ENCODE results near the gene PLOD3.

DNA sequence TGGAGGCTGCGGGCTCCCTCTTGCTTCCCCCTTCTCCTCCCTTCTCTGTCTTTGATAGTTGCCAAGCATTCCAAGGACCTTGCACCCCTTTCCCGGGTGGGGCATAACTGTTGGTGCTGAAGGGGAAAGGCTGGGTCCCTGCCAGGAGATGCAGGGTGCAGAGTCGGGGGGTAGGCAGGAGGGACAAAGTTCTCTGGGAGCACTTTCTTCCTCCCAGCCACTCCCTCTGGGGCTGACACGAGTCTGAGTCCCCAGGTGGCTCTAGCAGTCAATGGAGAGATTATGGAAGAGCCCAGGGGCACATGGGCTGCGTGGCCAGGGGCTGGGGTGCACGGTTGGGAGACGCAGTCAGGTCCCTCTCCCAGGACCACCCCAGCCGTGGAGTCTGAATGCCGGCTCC is 18.1 kb upstream of the PLOD3 start:
- TF ChIP-seq ARNTL (CRISPR knock-in tag; IDR thresholded peaks at IDR 0.05; ENCODE audit: borderline replicate concordance, low read depth), result no peak
- no peak for TF ChIP-seq ZFP3 (CRISPR knock-in tag; IDR thresholded peaks at IDR 0.05)
- TF ChIP-seq ZC3H10 (CRISPR knock-in tag; IDR thresholded peaks at IDR 0.05), result no peak
- no peak for TF ChIP-seq RARB (CRISPR knock-in tag; IDR thresholded peaks at IDR 0.05)
- TF ChIP-seq CSDC2 (CRISPR knock-in tag; IDR thresholded peaks at IDR 0.05), result no peak
- TF ChIP-seq ZNF70 (CRISPR knock-in tag; IDR thresholded peaks at IDR 0.05), result no peak
- TF ChIP-seq, protein P1, sequence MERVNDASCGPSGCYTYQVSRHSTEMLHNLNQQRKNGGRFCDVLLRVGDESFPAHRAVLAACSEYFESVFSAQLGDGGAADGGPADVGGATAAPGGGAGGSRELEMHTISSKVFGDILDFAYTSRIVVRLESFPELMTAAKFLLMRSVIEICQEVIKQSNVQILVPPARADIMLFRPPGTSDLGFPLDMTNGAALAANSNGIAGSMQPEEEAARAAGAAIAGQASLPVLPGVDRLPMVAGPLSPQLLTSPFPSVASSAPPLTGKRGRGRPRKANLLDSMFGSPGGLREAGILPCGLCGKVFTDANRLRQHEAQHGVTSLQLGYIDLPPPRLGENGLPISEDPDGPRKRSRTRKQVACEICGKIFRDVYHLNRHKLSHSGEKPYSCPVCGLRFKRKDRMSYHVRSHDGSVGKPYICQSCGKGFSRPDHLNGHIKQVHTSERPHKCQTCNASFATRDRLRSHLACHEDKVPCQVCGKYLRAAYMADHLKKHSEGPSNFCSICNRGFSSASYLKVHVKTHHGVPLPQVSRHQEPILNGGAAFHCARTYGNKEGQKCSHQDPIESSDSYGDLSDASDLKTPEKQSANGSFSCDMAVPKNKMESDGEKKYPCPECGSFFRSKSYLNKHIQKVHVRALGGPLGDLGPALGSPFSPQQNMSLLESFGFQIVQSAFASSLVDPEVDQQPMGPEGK (CRISPR knock-in tag; IDR thresholded peaks at IDR 0.05; ENCODE audit: borderline replicate concordance), result no peak
- TF ChIP-seq TCF4 (CRISPR knock-in tag; IDR thresholded peaks at IDR 0.05; ENCODE audit: borderline replicate concordance), result no peak
- TF ChIP-seq ESRRG (CRISPR knock-in tag; IDR thresholded peaks at IDR 0.05), result no peak
- TF ChIP-seq, protein P2, sequence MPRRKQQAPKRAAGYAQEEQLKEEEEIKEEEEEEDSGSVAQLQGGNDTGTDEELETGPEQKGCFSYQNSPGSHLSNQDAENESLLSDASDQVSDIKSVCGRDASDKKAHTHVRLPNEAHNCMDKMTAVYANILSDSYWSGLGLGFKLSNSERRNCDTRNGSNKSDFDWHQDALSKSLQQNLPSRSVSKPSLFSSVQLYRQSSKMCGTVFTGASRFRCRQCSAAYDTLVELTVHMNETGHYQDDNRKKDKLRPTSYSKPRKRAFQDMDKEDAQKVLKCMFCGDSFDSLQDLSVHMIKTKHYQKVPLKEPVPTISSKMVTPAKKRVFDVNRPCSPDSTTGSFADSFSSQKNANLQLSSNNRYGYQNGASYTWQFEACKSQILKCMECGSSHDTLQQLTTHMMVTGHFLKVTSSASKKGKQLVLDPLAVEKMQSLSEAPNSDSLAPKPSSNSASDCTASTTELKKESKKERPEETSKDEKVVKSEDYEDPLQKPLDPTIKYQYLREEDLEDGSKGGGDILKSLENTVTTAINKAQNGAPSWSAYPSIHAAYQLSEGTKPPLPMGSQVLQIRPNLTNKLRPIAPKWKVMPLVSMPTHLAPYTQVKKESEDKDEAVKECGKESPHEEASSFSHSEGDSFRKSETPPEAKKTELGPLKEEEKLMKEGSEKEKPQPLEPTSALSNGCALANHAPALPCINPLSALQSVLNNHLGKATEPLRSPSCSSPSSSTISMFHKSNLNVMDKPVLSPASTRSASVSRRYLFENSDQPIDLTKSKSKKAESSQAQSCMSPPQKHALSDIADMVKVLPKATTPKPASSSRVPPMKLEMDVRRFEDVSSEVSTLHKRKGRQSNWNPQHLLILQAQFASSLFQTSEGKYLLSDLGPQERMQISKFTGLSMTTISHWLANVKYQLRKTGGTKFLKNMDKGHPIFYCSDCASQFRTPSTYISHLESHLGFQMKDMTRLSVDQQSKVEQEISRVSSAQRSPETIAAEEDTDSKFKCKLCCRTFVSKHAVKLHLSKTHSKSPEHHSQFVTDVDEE (CRISPR knock-in tag; IDR thresholded peaks at IDR 0.05), result no peak
- no peak for TF ChIP-seq TOX (CRISPR knock-in tag; IDR thresholded peaks at IDR 0.05; ENCODE audit: borderline replicate concordance)
- TF ChIP-seq ZNF8 (CRISPR knock-in tag; IDR thresholded peaks at IDR 0.05), result no peak
- TF ChIP-seq, protein P3, sequence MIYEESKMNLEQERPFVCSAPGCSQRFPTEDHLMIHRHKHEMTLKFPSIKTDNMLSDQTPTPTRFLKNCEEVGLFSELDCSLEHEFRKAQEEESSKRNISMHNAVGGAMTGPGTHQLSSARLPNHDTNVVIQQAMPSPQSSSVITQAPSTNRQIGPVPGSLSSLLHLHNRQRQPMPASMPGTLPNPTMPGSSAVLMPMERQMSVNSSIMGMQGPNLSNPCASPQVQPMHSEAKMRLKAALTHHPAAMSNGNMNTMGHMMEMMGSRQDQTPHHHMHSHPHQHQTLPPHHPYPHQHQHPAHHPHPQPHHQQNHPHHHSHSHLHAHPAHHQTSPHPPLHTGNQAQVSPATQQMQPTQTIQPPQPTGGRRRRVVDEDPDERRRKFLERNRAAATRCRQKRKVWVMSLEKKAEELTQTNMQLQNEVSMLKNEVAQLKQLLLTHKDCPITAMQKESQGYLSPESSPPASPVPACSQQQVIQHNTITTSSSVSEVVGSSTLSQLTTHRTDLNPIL (CRISPR knock-in tag; IDR thresholded peaks at IDR 0.05; ENCODE audit: low read depth), result no peak
